Measurements from ENCODE around the gene TMEM179. TPM values are rescaled to one million over a fixed set of nuclear protein-coding genes. Genes with fewer than 3 reads are reported as not detected.
"Not testable (repeated sequence)": the region's sequence is repeated elsewhere in the genome, so short reads cannot be mapped to it uniquely, and the experiment has no call there.

TMEM179 gene
- total RNA-seq, 1 donor from 2014 or later, result not detected

- DNase-seq (ENCODE audit: low spot score), result no peak
Observed at GRCh38 chr14:104638190-104638589, 33.6 kb upstream of the TMEM179 start.

GRCh38 chr14:104637546-104638003 lies 33.0 kb upstream of the TMEM179 start:
- DNase-seq (ENCODE audit: low spot score), result no peak

GRCh38 chr14:104636846-104637545 lies 32.4 kb upstream of the TMEM179 start:
- DNase-seq (ENCODE audit: low spot score), result not testable (repeated sequence)

GRCh38 chr14:104636131-104636530 lies 31.6 kb upstream of the TMEM179 start:
- DNase-seq (ENCODE audit: low spot score), result no peak

GRCh38 chr14:104635717-104636116 lies 31.1 kb upstream of the TMEM179 start:
- DNase-seq (ENCODE audit: low spot score), result no peak

- DNase-seq (ENCODE audit: low spot score), result no peak
Observed at GRCh38 chr14:104634886-104635570, 30.5 kb upstream of the TMEM179 start.

GRCh38 chr14:104634138-104634760 lies 29.7 kb upstream of the TMEM179 start:
- DNase-seq (ENCODE audit: low spot score), result no peak

- DNase-seq (ENCODE audit: low spot score), result no peak
Observed at GRCh38 chr14:104633276-104634137, 28.9 kb upstream of the TMEM179 start.

- no peak for DNase-seq (ENCODE audit: low spot score)
Observed at GRCh38 chr14:104632781-104633180, 28.2 kb upstream of the TMEM179 start.

- no peak for DNase-seq (ENCODE audit: low spot score)
Observed at GRCh38 chr14:104624939-104625338, 20.4 kb upstream of the TMEM179 start.

GRCh38 chr14:104614126-104614812 lies 9.7 kb upstream of the TMEM179 start:
- DNase-seq (ENCODE audit: low spot score), result no peak

GRCh38 chr14:104611881-104612280 lies 7.3 kb upstream of the TMEM179 start:
- no peak for DNase-seq (ENCODE audit: low spot score)

- DNase-seq (ENCODE audit: low spot score), result no peak
Observed at GRCh38 chr14:104610749-104611310, 6.3 kb upstream of the TMEM179 start.

- no peak for DNase-seq (ENCODE audit: low spot score)
Observed at GRCh38 chr14:104609666-104610065, 5.1 kb upstream of the TMEM179 start.

- DNase-seq (ENCODE audit: low spot score), result peak; percentile 82
Observed at GRCh38 chr14:104603711-104604401, 716 bp downstream of the TMEM179 start.

- DNase-seq (ENCODE audit: low spot score), result no peak
Observed at GRCh38 chr14:104602933-104603325, 1.6 kb downstream of the TMEM179 start.

- DNase-seq (ENCODE audit: low spot score), result no peak
Observed at GRCh38 chr14:104602315-104602932, 2.1 kb downstream of the TMEM179 start.

GRCh38 chr14:104601786-104602185 lies 2.8 kb downstream of the TMEM179 start:
- DNase-seq (ENCODE audit: low spot score), result no peak

GRCh38 chr14:104600805-104601204 lies 3.8 kb downstream of the TMEM179 start:
- DNase-seq (ENCODE audit: low spot score), result no peak

All from mesenteric fat pad (tissue), 1 donor.